GM18511 (cell line): ENCODE data around the gene SAMD4B.
A peak's percentile ranks its signal among the peaks of the same experiment; 100 is the strongest.

ENCODE experiments used
- ATAC-seq: cut with Tn5 transposase; IDR thresholded peaks from one replicate; pipeline ENCODE4 v1.9.1; 2021; ENCODE audit warnings: mild to moderate bottlenecking, moderate library complexity; ENCODE audit not compliant: unreplicated experiment

Gene SAMD4B, protein sequence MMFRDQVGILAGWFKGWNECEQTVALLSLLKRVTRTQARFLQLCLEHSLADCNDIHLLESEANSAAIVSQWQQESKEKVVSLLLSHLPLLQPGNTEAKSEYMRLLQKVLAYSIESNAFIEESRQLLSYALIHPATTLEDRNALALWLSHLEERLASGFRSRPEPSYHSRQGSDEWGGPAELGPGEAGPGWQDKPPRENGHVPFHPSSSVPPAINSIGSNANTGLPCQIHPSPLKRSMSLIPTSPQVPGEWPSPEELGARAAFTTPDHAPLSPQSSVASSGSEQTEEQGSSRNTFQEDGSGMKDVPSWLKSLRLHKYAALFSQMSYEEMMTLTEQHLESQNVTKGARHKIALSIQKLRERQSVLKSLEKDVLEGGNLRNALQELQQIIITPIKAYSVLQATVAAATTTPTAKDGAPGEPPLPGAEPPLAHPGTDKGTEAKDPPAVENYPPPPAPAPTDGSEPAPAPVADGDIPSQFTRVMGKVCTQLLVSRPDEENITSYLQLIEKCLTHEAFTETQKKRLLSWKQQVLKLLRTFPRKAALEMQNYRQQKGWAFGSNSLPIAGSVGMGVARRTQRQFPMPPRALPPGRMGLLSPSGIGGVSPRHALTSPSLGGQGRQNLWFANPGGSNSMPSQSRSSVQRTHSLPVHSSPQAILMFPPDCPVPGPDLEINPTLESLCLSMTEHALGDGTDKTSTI

GRCh38 chr19:39341719-39342604, at the start of gene SAMD4B:
Gene SAMD4B (plus strand): TSS chr19:39342421. CDS start chr19:39356894, 14,473 bp downstream.
- ATAC-seq: peak; percentile 91

- no peak for ATAC-seq
Measured at GRCh38 chr19:39293394-39293793, 48.8 kb upstream of the SAMD4B start.

DNA sequence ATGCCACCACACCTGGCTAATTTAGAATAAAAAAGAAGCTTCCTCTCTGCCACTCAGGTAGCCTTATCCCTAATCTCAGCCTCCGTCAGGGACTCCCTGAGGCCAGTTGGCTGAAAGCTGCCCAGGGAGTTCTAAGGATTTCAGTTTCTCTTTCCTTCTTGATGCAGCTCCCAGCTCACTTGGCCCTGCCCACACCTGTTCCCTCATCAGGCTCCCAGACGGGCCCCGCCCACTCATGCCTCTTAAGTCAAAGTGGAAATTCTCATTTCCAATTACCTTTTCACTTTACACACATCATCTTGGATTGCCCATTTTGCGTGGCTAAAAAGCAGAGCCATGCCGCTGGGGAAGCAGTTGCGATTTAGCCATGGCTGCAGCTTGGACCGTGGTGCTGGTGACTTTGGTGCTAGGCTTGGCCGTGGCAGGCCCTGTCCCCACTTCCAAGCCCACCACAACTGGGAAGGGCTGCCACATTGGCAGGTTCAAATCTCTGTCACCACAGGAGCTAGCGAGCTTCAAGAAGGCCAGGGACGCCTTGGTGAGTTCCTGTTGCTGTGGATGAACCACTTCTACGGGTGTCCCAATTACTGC, 46.1 kb upstream of the SAMD4B start, which contains the start of gene IFNL1:
IFNL1 (plus strand) TSS at position 353 of the 591 bp plus-strand sequence; CDS start at position 368, 15 bp downstream.
- no peak for ATAC-seq

DNA sequence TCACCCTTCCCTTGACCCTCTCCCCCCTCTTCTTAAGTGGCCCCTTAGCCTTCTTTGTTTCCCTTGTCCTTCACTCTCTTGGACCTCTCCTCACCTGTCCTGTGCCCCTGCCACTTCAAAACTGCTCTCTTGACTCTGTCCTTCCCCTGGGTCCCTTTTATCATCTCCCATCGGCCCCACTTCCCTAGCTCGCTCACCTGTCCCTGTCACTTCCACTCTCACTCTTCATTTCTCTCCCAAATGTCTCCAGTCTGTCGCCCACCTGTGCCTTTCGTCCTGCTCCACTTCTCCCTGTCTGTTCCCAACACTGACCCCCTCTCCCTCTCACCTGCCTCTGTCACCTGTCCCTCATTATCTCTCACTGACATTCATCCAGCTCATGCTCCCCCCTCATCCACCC, 45.3 kb upstream of the SAMD4B start:
- no peak for ATAC-seq

GRCh38 chr19:39297931-39298634, 44.1 kb upstream of the SAMD4B start:
- no peak for ATAC-seq

- no peak for ATAC-seq
Measured at GRCh38 chr19:39299404-39299803, 42.8 kb upstream of the SAMD4B start.

DNA sequence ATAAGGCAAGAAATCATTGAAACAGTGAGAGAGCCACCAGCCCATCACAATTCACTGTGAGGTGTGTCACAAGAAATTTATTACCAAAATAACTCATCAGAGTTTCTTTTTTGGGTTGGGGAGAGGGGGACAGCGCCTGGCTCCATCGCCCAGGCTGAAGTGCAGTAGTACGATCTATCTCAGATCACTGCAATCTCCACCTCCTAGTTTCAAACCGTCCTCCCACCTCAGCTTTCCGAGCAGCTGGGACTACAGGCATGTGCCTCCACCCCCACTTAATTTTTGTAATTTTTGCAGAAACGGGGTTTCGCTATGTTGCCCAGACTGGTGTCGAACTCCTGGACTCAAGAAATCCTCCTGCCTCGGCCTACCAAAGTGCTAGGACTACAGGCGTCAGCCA, 42.4 kb upstream of the SAMD4B start:
- no peak for ATAC-seq

GRCh38 chr19:39301021-39301420, 41.2 kb upstream of the SAMD4B start:
- ATAC-seq: no peak

DNA sequence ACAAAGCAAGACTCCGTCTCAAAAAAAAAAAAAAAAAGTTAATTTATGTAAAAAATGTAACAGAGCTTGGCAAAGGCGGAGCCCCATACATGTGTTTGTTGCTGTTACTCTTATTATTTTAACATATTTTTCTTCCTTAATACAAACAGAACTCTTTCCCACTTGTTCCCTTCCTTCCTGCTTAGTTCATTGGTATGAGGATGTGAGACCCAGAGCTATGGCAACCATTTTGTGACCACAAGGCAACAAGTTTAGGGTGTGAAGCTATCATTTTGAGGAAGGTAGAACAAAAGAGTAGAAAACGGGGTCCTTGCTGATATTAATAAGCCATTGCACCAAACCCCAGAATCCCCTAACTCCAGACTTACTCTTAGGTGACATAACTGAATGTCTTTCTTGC, 40.7 kb upstream of the SAMD4B start:
- no peak for ATAC-seq

GRCh38 chr19:39303373-39304184, 38.6 kb upstream of the SAMD4B start:
- ATAC-seq: no peak

DNA sequence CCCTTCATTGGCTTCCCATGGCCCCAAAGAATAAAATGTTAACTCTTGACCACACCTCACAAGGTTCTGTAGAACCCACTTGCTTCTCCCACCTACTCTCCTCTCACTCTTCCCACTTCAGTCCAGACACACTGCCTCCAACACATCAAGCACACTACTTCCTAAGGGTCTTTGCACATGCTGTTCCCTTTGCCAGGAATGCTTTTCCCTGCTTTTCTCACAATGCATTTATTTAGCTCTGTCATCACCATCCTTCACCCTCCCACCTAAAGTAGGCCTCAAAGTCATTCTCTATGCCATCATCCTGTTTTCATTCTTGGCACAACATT, 38.1 kb upstream of the SAMD4B start:
- ATAC-seq: no peak

- ATAC-seq: no peak
Measured at GRCh38 chr19:39304701-39305571, 37.3 kb upstream of the SAMD4B start.

DNA sequence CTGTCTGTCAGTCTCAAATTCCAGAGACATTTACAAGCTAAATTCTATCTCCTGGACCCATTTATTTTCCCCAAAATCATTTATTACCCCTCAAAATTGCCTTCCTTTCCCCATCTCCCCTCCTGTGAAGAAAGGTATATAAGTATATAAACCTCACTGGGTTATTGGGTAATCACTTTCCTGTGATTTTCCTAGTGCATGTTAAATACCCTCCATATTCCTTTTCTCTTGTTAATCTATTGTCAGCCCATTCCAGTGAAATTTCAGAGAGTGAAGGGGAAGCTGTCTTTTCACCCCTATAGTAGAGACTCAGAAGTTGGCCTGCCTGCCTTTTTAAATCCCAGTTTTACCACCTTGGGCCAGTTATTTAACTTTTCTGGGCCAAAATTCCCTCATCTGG, 36.1 kb upstream of the SAMD4B start:
- ATAC-seq: no peak

GRCh38 chr19:39307046-39307821, 35.0 kb upstream of the SAMD4B start:
- ATAC-seq: no peak

- ATAC-seq: no peak
Measured at GRCh38 chr19:39307822-39308530, 34.2 kb upstream of the SAMD4B start.

- ATAC-seq: no peak
Measured at GRCh38 chr19:39308531-39309304, 33.5 kb upstream of the SAMD4B start.
